Glutamatergic neuron (in vitro differentiated cells): ENCODE measurements around the gene SESTD1. TPM values are rescaled to one million over a fixed set of nuclear protein-coding genes. Genes with fewer than 3 reads are reported as not detected.

ENCODE experiments used
- DNase-seq: peaks from one replicate; pipeline ENCODE4 v3.0.0; 2022
- H3K27ac Mint-ChIP-seq: one replicate; pipeline ENCODE4 v1.8.0; 2020; ENCODE audit warnings: mild to moderate bottlenecking, mixed read lengths, inconsistent platforms; ENCODE audit not compliant: unreplicated experiment
- H3K27me3 Mint-ChIP-seq: one replicate; pipeline ENCODE4 v1.8.0; 2020; ENCODE audit warnings: mild to moderate bottlenecking, moderate library complexity, mixed read lengths, inconsistent platforms; ENCODE audit not compliant: unreplicated experiment
- H3K36me3 Mint-ChIP-seq: one replicate; pipeline ENCODE4 v1.8.0; 2020; ENCODE audit warnings: mild to moderate bottlenecking, mixed read lengths, inconsistent platforms; ENCODE audit not compliant: unreplicated experiment
- H3K4me1 Mint-ChIP-seq: one replicate; pipeline ENCODE4 v1.8.0; 2020; ENCODE audit warnings: mild to moderate bottlenecking, low read depth, mixed read lengths, inconsistent platforms; ENCODE audit not compliant: unreplicated experiment
- H3K4me3 Mint-ChIP-seq: one replicate; pipeline ENCODE4 v1.8.0; 2020; ENCODE audit warnings: mild to moderate bottlenecking, mixed read lengths, inconsistent platforms; ENCODE audit not compliant: unreplicated experiment
- H3K9me3 Mint-ChIP-seq: one replicate; pipeline ENCODE4 v1.8.0; 2020; ENCODE audit warnings: mild to moderate bottlenecking, moderate library complexity, mixed read lengths, inconsistent platforms; ENCODE audit not compliant: unreplicated experiment
- total RNA-seq: library from RNA; stranded (reverse); fragmentation: NEBNext Ultra II Directional; extraction: Animal tissue kit (Norgen Biotek cat#: 25700); gene quantifications from one replicate; pipeline ENCODE4 v1.2.1, GENCODE V29; 2021; ENCODE audit not compliant: unreplicated experiment
- TF ChIP-seq, protein P1 (sequence below): fragments of 200-600 bp; sonication (generic); IDR thresholded peaks from one replicate; pipeline ENCODE4 v1.5.0; 2021; ENCODE audit not compliant: partially characterized antibody, unreplicated experiment

Gene SESTD1
- total RNA-seq, 1 donor from 2014 or later = 152 TPM

DNA sequence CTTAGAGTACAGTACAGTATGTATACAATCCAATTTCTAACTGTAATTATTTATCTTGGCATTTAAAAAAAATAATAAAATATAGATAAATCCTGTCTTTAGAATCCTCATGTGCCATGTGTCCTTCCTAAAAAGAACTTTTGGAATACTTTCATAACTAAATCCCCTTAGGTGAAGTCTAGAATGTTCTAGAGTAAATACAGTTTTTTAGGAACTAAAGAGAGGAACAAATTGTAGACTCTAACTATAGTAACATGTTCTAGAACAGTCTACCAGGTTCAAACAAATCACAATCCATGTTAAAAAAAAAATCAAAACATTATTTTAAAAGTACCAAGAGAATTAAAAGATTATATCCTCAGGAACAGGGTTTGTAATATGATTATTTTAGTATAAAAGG, 134.1 kb downstream of the SESTD1 start:
- Mint-ChIP-seq H3K4me3 (no peak overlapping the region), H3K36me3 (no peaks in the 10 kb centered on the region), H3K27me3 (no peaks in the 10 kb centered on the region), H3K9me3 (no peaks in the 10 kb centered on the region), H3K27ac (no peak overlapping the region), H3K4me1 (no peaks in the 10 kb centered on the region)
- TF ChIP-seq, protein P1, sequence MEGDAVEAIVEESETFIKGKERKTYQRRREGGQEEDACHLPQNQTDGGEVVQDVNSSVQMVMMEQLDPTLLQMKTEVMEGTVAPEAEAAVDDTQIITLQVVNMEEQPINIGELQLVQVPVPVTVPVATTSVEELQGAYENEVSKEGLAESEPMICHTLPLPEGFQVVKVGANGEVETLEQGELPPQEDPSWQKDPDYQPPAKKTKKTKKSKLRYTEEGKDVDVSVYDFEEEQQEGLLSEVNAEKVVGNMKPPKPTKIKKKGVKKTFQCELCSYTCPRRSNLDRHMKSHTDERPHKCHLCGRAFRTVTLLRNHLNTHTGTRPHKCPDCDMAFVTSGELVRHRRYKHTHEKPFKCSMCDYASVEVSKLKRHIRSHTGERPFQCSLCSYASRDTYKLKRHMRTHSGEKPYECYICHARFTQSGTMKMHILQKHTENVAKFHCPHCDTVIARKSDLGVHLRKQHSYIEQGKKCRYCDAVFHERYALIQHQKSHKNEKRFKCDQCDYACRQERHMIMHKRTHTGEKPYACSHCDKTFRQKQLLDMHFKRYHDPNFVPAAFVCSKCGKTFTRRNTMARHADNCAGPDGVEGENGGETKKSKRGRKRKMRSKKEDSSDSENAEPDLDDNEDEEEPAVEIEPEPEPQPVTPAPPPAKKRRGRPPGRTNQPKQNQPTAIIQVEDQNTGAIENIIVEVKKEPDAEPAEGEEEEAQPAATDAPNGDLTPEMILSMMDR = no peak
- no peak for DNase-seq

DNA sequence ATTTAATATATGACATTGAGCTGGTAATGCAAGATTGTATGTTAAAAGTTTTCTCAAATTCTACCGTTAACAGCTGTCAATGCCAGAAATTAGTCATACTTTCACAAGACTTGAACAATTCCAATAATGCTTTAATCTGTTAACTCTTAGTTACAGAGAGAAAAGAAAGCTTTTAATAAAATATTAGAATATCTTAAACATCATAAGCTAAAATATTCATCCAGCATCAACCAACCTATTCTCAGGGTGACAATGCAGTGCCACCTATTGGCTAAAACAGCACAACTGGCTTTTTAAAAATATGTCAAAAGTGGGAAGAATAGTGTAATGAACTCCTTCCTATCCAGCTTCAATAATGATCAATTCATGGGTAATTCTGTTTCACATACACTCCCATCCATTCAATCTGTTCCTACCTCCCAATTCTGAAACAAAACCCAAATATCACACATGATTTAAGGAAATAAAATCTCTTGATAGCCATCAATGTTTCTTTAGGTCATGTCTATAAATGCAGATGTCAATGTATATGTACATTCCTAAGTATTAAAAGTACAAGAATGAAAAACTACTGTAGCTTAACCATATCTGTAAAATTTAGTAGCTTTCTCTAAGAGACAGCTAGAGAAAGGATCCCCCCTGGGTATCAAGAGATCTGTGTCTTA, 134.9 kb downstream of the SESTD1 start:
- H3K4me1 Mint-ChIP-seq = no peaks in the 10 kb centered on the region
- H3K27me3 Mint-ChIP-seq = no peaks in the 10 kb centered on the region
- no peak overlapping the region for H3K4me3 Mint-ChIP-seq
- no peaks in the 10 kb centered on the region for H3K36me3 Mint-ChIP-seq
- no peaks in the 10 kb centered on the region for H3K9me3 Mint-ChIP-seq
- TF ChIP-seq, protein P1 = peak; percentile 49
- H3K27ac Mint-ChIP-seq = no peak overlapping the region
- no peak for DNase-seq

DNA sequence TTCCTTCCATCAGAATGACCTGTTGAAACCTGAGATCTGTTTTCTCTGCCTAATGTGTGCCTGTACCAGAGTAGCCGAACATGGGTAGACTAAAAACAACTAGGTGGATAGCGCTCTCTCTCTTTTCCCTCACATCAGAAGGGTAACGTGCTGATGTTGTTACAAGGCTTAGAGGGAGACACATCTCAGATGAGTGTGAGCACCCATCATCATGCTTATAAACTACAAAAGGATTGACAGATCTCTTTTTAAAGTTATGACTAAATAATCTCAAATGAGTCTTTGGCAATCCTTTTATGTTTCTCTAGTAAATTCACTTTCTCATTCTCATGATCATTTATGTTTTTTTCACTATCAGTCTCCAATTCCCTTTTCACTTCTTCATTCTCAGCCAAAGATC, 139.2 kb downstream of the SESTD1 start:
- Mint-ChIP-seq H3K27ac (no peak overlapping the region), H3K4me1 (no peaks in the 10 kb centered on the region), H3K36me3 (no peaks in the 10 kb centered on the region), H3K27me3 (no peaks in the 10 kb centered on the region), H3K4me3 (no peak overlapping the region), H3K9me3 (no peaks in the 10 kb centered on the region)
- DNase-seq = no peak
- TF ChIP-seq, protein P1 = no peak

DNA sequence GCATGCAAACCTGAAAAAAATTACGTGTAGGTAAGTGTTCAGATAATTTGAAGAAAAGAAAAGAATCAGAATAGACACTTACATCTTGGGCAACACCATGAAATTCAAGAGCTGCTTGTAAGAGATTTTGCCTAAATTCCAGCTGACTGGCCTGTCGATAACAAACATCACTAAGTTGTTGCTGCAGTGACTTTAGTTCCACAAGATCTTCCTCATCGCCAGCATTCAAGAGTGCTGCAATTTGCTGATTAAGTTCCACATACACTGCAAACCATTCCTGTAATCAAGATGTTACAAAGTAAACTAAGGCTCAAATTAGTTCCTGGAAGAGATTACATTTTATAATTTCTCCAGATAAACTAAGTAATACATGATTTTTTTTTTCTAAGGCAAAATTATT, 140.3 kb downstream of the SESTD1 start:
- Mint-ChIP-seq H3K4me1 (no peaks in the 10 kb centered on the region), H3K9me3 (no peaks in the 10 kb centered on the region), H3K27ac (no peak overlapping the region), H3K36me3 (no peaks in the 10 kb centered on the region), H3K27me3 (no peaks in the 10 kb centered on the region), H3K4me3 (no peak overlapping the region)
- DNase-seq = no peak
- TF ChIP-seq, protein P1 = no peak

DNA sequence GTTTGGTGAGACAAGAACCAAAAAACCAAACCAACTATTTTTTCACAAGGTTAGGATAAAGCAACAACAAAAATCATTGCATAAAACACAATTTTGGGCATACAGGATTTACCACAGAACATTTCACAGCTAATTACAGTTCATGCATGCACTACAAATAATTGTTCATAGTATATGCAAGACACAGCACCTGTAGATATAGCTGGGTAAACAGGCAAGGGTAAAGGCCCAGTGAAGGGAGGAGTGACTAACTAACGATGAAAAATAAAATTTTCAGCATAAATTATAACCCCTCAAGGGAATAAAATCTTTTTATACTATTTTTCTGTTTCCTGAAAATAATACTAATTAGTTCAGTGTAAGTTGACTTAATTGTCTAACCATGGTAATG, 141.4 kb downstream of the SESTD1 start:
- H3K4me3 Mint-ChIP-seq = no peak overlapping the region
- TF ChIP-seq, protein P1 = no peak
- H3K27ac Mint-ChIP-seq = no peak overlapping the region
- no peaks in the 10 kb centered on the region for H3K9me3 Mint-ChIP-seq
- no peak for DNase-seq
- H3K27me3 Mint-ChIP-seq = no peaks in the 10 kb centered on the region
- no peaks in the 10 kb centered on the region for H3K36me3 Mint-ChIP-seq
- no peaks in the 10 kb centered on the region for H3K4me1 Mint-ChIP-seq
